ENCODE results near the gene RHBDD1. TPM values are rescaled to one million over a fixed set of nuclear protein-coding genes. Genes with fewer than 3 reads are reported as not detected.
A peak's percentile ranks its signal among the peaks of the same experiment; 100 is the strongest.

RHBDD1 gene
- polyA plus RNA-seq, 2 of the 4 experiments (the other 2 are of a cell fraction), result 8.3 to 46.9 TPM

GRCh38 chr2:226915846-226916360 lies 80.0 kb downstream of the RHBDD1 start (continued):
- TF ChIP-seq HOXB5 (CRISPR knock-in tag; IDR thresholded peaks at IDR 0.05) (no peak), SREBF2 (IDR thresholded peaks at IDR 0.05) (no peak), NR3C1 (IDR thresholded peaks at IDR 0.05) (no peak), RCOR1 (IDR thresholded peaks at IDR 0.05; ENCODE audit: low read depth, low read length) (no peak)
- TF ChIP-seq, protein P1, sequence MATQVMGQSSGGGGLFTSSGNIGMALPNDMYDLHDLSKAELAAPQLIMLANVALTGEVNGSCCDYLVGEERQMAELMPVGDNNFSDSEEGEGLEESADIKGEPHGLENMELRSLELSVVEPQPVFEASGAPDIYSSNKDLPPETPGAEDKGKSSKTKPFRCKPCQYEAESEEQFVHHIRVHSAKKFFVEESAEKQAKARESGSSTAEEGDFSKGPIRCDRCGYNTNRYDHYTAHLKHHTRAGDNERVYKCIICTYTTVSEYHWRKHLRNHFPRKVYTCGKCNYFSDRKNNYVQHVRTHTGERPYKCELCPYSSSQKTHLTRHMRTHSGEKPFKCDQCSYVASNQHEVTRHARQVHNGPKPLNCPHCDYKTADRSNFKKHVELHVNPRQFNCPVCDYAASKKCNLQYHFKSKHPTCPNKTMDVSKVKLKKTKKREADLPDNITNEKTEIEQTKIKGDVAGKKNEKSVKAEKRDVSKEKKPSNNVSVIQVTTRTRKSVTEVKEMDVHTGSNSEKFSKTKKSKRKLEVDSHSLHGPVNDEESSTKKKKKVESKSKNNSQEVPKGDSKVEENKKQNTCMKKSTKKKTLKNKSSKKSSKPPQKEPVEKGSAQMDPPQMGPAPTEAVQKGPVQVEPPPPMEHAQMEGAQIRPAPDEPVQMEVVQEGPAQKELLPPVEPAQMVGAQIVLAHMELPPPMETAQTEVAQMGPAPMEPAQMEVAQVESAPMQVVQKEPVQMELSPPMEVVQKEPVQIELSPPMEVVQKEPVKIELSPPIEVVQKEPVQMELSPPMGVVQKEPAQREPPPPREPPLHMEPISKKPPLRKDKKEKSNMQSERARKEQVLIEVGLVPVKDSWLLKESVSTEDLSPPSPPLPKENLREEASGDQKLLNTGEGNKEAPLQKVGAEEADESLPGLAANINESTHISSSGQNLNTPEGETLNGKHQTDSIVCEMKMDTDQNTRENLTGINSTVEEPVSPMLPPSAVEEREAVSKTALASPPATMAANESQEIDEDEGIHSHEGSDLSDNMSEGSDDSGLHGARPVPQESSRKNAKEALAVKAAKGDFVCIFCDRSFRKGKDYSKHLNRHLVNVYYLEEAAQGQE (IDR thresholded peaks at IDR 0.05), result no peak

- POLR2A ChIA-PET, result no interaction called here
- no peak for ATAC-seq
- FAIRE-seq, result no peak
Observed at GRCh38 chr2:226916669-226917068, 80.8 kb downstream of the RHBDD1 start.

GRCh38 chr2:226932443-226932842 lies 96.6 kb downstream of the RHBDD1 start:
- TF ChIP-seq NPAS2 (CRISPR knock-in tag; IDR thresholded peaks at IDR 0.05; ENCODE audit: borderline replicate concordance), result no peak
- no peak for TF ChIP-seq BHLHE40 (IDR thresholded peaks at IDR 0.05; ENCODE audit: low read depth, low read length)
- no peak for TF ChIP-seq POLR2AphosphoS2 (conservative IDR thresholded peaks at IDR 0.05; ENCODE audit: low read length)
- no peak for TF ChIP-seq CHD2 (IDR thresholded peaks at IDR 0.05; ENCODE audit: low read length, partially characterized antibody)
- TF ChIP-seq, protein P2, sequence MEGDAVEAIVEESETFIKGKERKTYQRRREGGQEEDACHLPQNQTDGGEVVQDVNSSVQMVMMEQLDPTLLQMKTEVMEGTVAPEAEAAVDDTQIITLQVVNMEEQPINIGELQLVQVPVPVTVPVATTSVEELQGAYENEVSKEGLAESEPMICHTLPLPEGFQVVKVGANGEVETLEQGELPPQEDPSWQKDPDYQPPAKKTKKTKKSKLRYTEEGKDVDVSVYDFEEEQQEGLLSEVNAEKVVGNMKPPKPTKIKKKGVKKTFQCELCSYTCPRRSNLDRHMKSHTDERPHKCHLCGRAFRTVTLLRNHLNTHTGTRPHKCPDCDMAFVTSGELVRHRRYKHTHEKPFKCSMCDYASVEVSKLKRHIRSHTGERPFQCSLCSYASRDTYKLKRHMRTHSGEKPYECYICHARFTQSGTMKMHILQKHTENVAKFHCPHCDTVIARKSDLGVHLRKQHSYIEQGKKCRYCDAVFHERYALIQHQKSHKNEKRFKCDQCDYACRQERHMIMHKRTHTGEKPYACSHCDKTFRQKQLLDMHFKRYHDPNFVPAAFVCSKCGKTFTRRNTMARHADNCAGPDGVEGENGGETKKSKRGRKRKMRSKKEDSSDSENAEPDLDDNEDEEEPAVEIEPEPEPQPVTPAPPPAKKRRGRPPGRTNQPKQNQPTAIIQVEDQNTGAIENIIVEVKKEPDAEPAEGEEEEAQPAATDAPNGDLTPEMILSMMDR (IDR thresholded peaks at IDR 0.05), result no peak
- no peak for TF ChIP-seq NFE2L2 (conservative IDR thresholded peaks at IDR 0.05; ENCODE audit: low read length)
- TF ChIP-seq NR3C1 (IDR thresholded peaks at IDR 0.05), result no peak
- CTCF ChIA-PET, result no interaction called here
- DNase-seq (ENCODE audit: low read depth in 1 of 2, low spot score in 1 of 2), result no peak
- POLR2A ChIA-PET, result no interaction called here
- WGBS (ENCODE audit: missing lambda C conversion rate), result 76% methylated on average over 5 of the region's 5 CpGs
- Histone ChIP-seq H3K27ac (no peak overlapping the region), H3K4me2 (no peak overlapping the region), H3K4me1 (peaks cover 11% of the 10 kb centered on the region; the same call in 2 of the 3 replicates), H3K4me3 (no peak overlapping the region), H3K9me3 (no peaks in the 10 kb centered on the region)
- FAIRE-seq, result no peak
- no peak for ATAC-seq

More at GRCh38 chr2:226916669-226917068, 80.8 kb downstream of the RHBDD1 start:
- no peak for TF ChIP-seq SREBF2 (IDR thresholded peaks at IDR 0.05)
- TF ChIP-seq ZNF302 (CRISPR knock-in tag; IDR thresholded peaks at IDR 0.05), result no peak
- Histone ChIP-seq H3K9me3 (no peaks in the 10 kb centered on the region), H3K4me3 (no peak overlapping the region), H3K27ac (no peak overlapping the region), H3K4me2 (no peak overlapping the region), H3K4me1 (no peaks in the 10 kb centered on the region)
- DNase-seq (ENCODE audit: low read depth in 1 of 2, low spot score in 1 of 2), result no peak
- 60% methylated on average over 1 of the region's 1 CpG for WGBS (ENCODE audit: missing lambda C conversion rate)
- CTCF ChIA-PET, result no interaction called here

- Histone ChIP-seq H3K9me3 (no peaks in the 10 kb centered on the region), H3K4me2 (peak overlapping the region; percentile 8; the same call in 1 of the 3 replicates), H3K4me1 (peaks cover 11% of the 10 kb centered on the region; the same call in 2 of the 3 replicates), H3K27ac (no peak overlapping the region), H3K4me3 (no peak overlapping the region)
- CTCF ChIA-PET, result no interaction called here
- DNase-seq (ENCODE audit: low read depth in 1 of 2, low spot score in 1 of 2) (no peak), ATAC-seq (no peak), FAIRE-seq (no peak)
- 97% methylated on average over 2 of the region's 2 CpGs for WGBS (ENCODE audit: missing lambda C conversion rate)
- POLR2A ChIA-PET, result no interaction called here
- TF ChIP-seq POLR2AphosphoS2 (conservative IDR thresholded peaks at IDR 0.05; ENCODE audit: low read length) (no peak), HMGXB4 (CRISPR knock-in tag; IDR thresholded peaks at IDR 0.05; ENCODE audit: borderline replicate concordance) (no peak), RFX5 (IDR thresholded peaks at IDR 0.05) (no peak)
Observed at GRCh38 chr2:226934546-226935201, 98.8 kb downstream of the RHBDD1 start.
